COLO829 (cell line): ENCODE results near the gene ADGRD1.
"Not testable (repeated sequence)": the region's sequence is repeated elsewhere in the genome, so short reads cannot be mapped to it uniquely, and the experiment has no call there.

Experiments
- DNase-seq: peaks from one replicate; pipeline ENCODE4 v3.0.0; 2012; ENCODE audit warnings: low spot score

ADGRD1 gene

GRCh38 chr12:130953771-130954543 lies at the start of gene ADGRD1:
TSS of gene ADGRD1 (plus strand) at chr12:130953907. CDS start at chr12:130954466, 559 bp downstream.
- no peak for DNase-seq

- no peak for DNase-seq
Measured at GRCh38 chr12:130904064-130904463, 49.6 kb upstream of the ADGRD1 start.

- DNase-seq = not testable (repeated sequence)
Measured at GRCh38 chr12:130904936-130905455, 48.7 kb upstream of the ADGRD1 start.

- no peak for DNase-seq
Measured at GRCh38 chr12:130909111-130909510, 44.6 kb upstream of the ADGRD1 start.

GRCh38 chr12:130911193-130911592 lies 42.5 kb upstream of the ADGRD1 start:
- no peak for DNase-seq

GRCh38 chr12:130911933-130912332 lies 41.8 kb upstream of the ADGRD1 start:
- no peak for DNase-seq

- peak; percentile 50 for DNase-seq
Measured at GRCh38 chr12:130916241-130916911, 37.3 kb upstream of the ADGRD1 start.

GRCh38 chr12:130917607-130918006 lies 36.1 kb upstream of the ADGRD1 start:
- DNase-seq = no peak

- no peak for DNase-seq
Measured at GRCh38 chr12:130919086-130919485, 34.6 kb upstream of the ADGRD1 start.

- no peak for DNase-seq
Measured at GRCh38 chr12:130920119-130920703, 33.5 kb upstream of the ADGRD1 start.

GRCh38 chr12:130920723-130921381 lies 32.9 kb upstream of the ADGRD1 start:
- no peak for DNase-seq

- no peak for DNase-seq
Measured at GRCh38 chr12:130922511-130922953, 31.2 kb upstream of the ADGRD1 start.

- DNase-seq = no peak
Measured at GRCh38 chr12:130924966-130925665, 28.6 kb upstream of the ADGRD1 start.

GRCh38 chr12:130925666-130926015 lies 28.1 kb upstream of the ADGRD1 start:
- peak; percentile 77 for DNase-seq

GRCh38 chr12:130929363-130929762 lies 24.3 kb upstream of the ADGRD1 start:
- DNase-seq = no peak

GRCh38 chr12:130932061-130932930 lies 21.4 kb upstream of the ADGRD1 start:
- DNase-seq = no peak

- no peak for DNase-seq
Measured at GRCh38 chr12:130933269-130933995, 20.3 kb upstream of the ADGRD1 start.

GRCh38 chr12:130934753-130935152 lies 19.0 kb upstream of the ADGRD1 start:
- no peak for DNase-seq

- no peak for DNase-seq
Measured at GRCh38 chr12:130936561-130936960, 17.1 kb upstream of the ADGRD1 start.

- no peak for DNase-seq
Measured at GRCh38 chr12:130937063-130937462, 16.6 kb upstream of the ADGRD1 start.
